ENCODE results near the gene EPN1.
"Not testable (repeated sequence)": the region's sequence is repeated elsewhere in the genome, so short reads cannot be mapped to it uniquely, and the experiment has no call there.

EPN1 gene

GRCh38 chr19:55693336-55693974 is 18.4 kb downstream of the EPN1 start:
- no peak for DNase-seq (ENCODE audit: low spot score)

GRCh38 chr19:55694241-55694655 is 19.2 kb downstream of the EPN1 start:
- no peak for DNase-seq (ENCODE audit: low spot score)

- no peak for DNase-seq (ENCODE audit: low spot score)
Measured at GRCh38 chr19:55694656-55695491, 19.8 kb downstream of the EPN1 start.

- DNase-seq (ENCODE audit: low spot score), result no peak
Measured at GRCh38 chr19:55695511-55696290, 20.7 kb downstream of the EPN1 start.

GRCh38 chr19:55696301-55697068 is 21.5 kb downstream of the EPN1 start:
- DNase-seq (ENCODE audit: low spot score), result no peak

GRCh38 chr19:55697069-55697440 is 22.0 kb downstream of the EPN1 start:
- DNase-seq (ENCODE audit: low spot score), result no peak

- no peak for DNase-seq (ENCODE audit: low spot score)
Measured at GRCh38 chr19:55697698-55698097, 22.7 kb downstream of the EPN1 start.

- no peak for DNase-seq (ENCODE audit: low spot score)
Measured at GRCh38 chr19:55698256-55698655, 23.2 kb downstream of the EPN1 start.

GRCh38 chr19:55699221-55699620 is 24.2 kb downstream of the EPN1 start:
- DNase-seq (ENCODE audit: low spot score), result no peak

GRCh38 chr19:55700813-55701212 is 25.8 kb downstream of the EPN1 start:
- no peak for DNase-seq (ENCODE audit: low spot score)

GRCh38 chr19:55702131-55702627 is 27.2 kb downstream of the EPN1 start:
- no peak for DNase-seq (ENCODE audit: low spot score)

GRCh38 chr19:55703790-55704215 is 28.8 kb downstream of the EPN1 start:
- peak; percentile 76 for DNase-seq (ENCODE audit: low spot score)

GRCh38 chr19:55704494-55705245 is 29.6 kb downstream of the EPN1 start:
- DNase-seq (ENCODE audit: low spot score), result no peak

- no peak for DNase-seq (ENCODE audit: low spot score)
Measured at GRCh38 chr19:55705972-55706371, 30.9 kb downstream of the EPN1 start.

- DNase-seq (ENCODE audit: low spot score), result no peak
Measured at GRCh38 chr19:55711719-55712118, 36.7 kb downstream of the EPN1 start.

GRCh38 chr19:55712804-55713631 is 38.0 kb downstream of the EPN1 start:
- DNase-seq (ENCODE audit: low spot score), result no peak

- DNase-seq (ENCODE audit: low spot score), result no peak
Measured at GRCh38 chr19:55716531-55716930, 41.5 kb downstream of the EPN1 start.

- no peak for DNase-seq (ENCODE audit: low spot score)
Measured at GRCh38 chr19:55717251-55717650, 42.2 kb downstream of the EPN1 start.

GRCh38 chr19:55717879-55718711 is 43.1 kb downstream of the EPN1 start:
- not testable (repeated sequence) for DNase-seq (ENCODE audit: low spot score)
